HG03135 (cell line): ENCODE measurements around the gene LMX1B.

Source experiments
- ATAC-seq: cut with Tn5 transposase; IDR thresholded peaks from one replicate; pipeline ENCODE4 v1.9.1; 2021; ENCODE audit warnings: mild to moderate bottlenecking, moderate library complexity; ENCODE audit not compliant: unreplicated experiment

Gene LMX1B

GRCh38 chr9:126604059-126605055 lies 9.4 kb upstream of the LMX1B start:
- ATAC-seq: no peak

GRCh38 chr9:126605792-126606482 lies 7.8 kb upstream of the LMX1B start:
- ATAC-seq: no peak

- no peak for ATAC-seq
Measured at GRCh38 chr9:126606483-126606870, 7.3 kb upstream of the LMX1B start.

- no peak for ATAC-seq
Measured at GRCh38 chr9:126607086-126607485, 6.6 kb upstream of the LMX1B start.

GRCh38 chr9:126607731-126608130 lies 6.0 kb upstream of the LMX1B start:
- no peak for ATAC-seq

- no peak for ATAC-seq
Measured at GRCh38 chr9:126608551-126608950, 5.2 kb upstream of the LMX1B start.

- ATAC-seq: no peak
Measured at GRCh38 chr9:126609191-126609590, 4.5 kb upstream of the LMX1B start.

- ATAC-seq: no peak
Measured at GRCh38 chr9:126609711-126610388, 3.9 kb upstream of the LMX1B start.

GRCh38 chr9:126611193-126611591 lies 2.5 kb upstream of the LMX1B start:
- no peak for ATAC-seq

GRCh38 chr9:126611592-126612325 lies 2.0 kb upstream of the LMX1B start:
- ATAC-seq: no peak

- ATAC-seq: no peak
Measured at GRCh38 chr9:126612326-126612812, 1.4 kb upstream of the LMX1B start.

- no peak for ATAC-seq
Measured at GRCh38 chr9:126612813-126613641, 701 bp upstream of the LMX1B start.

GRCh38 chr9:126614088-126614454 lies 343 bp downstream of the LMX1B start:
- no peak for ATAC-seq

GRCh38 chr9:126614455-126615244 lies 922 bp downstream of the LMX1B start:
- ATAC-seq: no peak

GRCh38 chr9:126615245-126615790 lies 1.6 kb downstream of the LMX1B start:
- ATAC-seq: no peak

GRCh38 chr9:126615791-126616447 lies 2.2 kb downstream of the LMX1B start:
- no peak for ATAC-seq

GRCh38 chr9:126616521-126616976 lies 2.8 kb downstream of the LMX1B start:
- no peak for ATAC-seq
